GM12864 (cell line): ENCODE results near the gene GAB1.

Experiments used
- DNase-seq: peaks from one replicate; pipeline ENCODE4 v3.0.0-alpha.2; 2011; ENCODE audit warnings: low read depth
- H3K4me3 ChIP-seq: 2 replicates; pipeline ENCODE4 v1.5.1; 2011; ENCODE audit warnings: mild to moderate bottlenecking, low read depth, low read length, control low read depth
- CTCF ChIP-seq: IDR thresholded peaks from 2 replicates; pipeline ENCODE4 v1.5.1; 2011; ENCODE audit warnings: low read depth, mild to moderate bottlenecking, moderate library complexity, low read length, control low read depth, inconsistent platforms; ENCODE audit errors: missing control alignments

Gene GAB1

GRCh38 chr4:143410015-143410414 lies 73.3 kb downstream of the GAB1 start:
- no peak for DNase-seq
- H3K4me3 ChIP-seq = no peak overlapping the region
- no peak for TF ChIP-seq CTCF

GRCh38 chr4:143411527-143412419 lies 75.1 kb downstream of the GAB1 start:
- TF ChIP-seq CTCF = no peak
- no peak for DNase-seq
- no peak overlapping the region for H3K4me3 ChIP-seq

GRCh38 chr4:143412420-143412758 lies 75.7 kb downstream of the GAB1 start:
- TF ChIP-seq CTCF = no peak
- H3K4me3 ChIP-seq = no peak overlapping the region
- no peak for DNase-seq

- no peak for DNase-seq
- TF ChIP-seq CTCF = no peak
- H3K4me3 ChIP-seq = no peak overlapping the region
Observed at GRCh38 chr4:143417679-143418403, 81.2 kb downstream of the GAB1 start.

GRCh38 chr4:143420227-143420626 lies 83.6 kb downstream of the GAB1 start:
- no peak for TF ChIP-seq CTCF
- DNase-seq = no peak
- no peak overlapping the region for H3K4me3 ChIP-seq

GRCh38 chr4:143421609-143422008 lies 84.9 kb downstream of the GAB1 start:
- no peak overlapping the region for H3K4me3 ChIP-seq
- TF ChIP-seq CTCF = no peak
- no peak for DNase-seq
